GM19397 (cell line): Measurements from ENCODE around the gene PLK5.

Experiments
- ATAC-seq: cut with Tn5 transposase; IDR thresholded peaks from one replicate; pipeline ENCODE4 v1.9.1; 2021; ENCODE audit warnings: mild to moderate bottlenecking, moderate library complexity; ENCODE audit not compliant: unreplicated experiment

The PLK5 gene

DNA sequence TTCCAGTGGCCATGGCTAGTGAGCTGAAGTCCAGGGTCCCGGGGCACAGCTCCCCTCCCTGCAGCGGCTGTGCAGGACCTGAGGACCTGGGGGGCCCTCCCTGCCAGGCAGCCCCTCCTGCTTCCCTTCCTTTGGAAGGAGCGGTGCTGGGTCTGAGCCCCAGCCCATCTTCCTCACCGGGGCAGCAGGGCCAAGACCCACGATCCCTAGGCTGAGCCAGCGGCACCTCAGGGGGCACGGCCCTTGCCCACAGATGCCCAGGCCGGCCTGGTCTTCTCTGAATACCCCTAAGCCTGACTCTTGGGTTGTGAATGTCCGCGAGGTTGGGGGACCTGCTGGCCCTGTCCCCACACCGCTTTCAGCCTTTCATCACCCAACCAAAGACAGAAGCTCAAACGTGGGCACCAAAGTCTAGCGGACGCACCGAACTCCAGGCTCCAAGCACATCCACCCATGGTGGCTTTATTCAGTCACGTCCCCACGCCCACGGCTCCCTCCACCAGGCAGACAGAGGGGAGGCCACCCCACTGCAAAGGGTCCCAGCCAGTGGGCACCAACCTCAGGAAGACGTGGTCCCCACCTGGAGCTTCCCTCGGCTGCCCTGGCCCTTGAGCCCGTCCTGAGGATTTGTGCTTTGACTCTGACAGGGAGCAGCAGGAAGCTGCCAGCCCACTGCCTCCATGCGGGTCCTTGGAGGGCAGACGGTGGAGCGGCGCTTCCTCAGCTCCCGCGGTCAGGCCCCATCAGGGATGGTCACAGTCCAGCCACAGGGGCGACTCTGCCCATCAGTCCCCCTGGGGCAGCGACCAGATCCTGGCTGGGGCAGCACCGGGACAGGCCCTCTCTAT, 52.6 kb downstream of the PLK5 start:
- ATAC-seq, result no peak

DNA sequence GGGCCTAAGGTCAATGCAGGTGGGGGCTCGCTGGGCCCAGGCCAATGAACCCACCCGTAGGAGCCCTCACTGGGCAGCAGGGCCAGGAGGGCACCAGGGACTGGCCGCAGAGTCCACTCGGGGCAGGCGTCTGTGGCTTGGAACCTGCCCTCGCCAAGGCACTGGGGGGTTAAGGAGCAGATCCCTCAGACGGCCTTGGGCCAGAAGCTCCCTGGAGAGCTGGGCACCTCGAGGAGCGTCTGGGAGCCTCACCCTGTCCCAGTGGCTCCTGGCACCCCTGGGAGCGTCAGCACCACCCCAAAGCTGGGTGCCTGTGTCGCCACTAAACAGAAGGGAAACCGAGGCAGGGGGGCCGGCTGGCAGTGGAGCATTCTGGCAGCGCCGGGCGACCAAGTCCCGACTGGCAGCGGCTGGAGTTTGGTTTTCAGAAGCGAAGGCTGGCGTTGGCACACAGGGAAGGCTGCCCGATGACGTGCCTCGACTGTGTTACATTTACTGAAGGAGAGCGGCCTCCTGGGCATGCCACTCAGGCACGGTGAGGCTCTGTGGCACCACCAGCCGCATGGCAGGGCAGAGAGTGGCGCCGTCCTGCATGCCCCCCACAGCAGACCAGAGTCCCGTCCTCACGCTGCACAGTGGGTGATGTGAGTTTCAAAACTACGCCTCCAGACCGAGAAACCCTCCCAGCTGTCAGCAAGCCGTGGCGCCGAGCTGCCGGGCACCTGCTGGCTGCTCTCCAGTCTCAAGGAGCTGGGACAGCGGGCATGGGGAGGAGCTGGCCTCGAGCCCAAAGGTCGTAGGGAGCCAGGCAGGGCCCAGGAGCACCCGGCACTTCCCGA, 53.4 kb downstream of the PLK5 start:
- ATAC-seq, result no peak

DNA sequence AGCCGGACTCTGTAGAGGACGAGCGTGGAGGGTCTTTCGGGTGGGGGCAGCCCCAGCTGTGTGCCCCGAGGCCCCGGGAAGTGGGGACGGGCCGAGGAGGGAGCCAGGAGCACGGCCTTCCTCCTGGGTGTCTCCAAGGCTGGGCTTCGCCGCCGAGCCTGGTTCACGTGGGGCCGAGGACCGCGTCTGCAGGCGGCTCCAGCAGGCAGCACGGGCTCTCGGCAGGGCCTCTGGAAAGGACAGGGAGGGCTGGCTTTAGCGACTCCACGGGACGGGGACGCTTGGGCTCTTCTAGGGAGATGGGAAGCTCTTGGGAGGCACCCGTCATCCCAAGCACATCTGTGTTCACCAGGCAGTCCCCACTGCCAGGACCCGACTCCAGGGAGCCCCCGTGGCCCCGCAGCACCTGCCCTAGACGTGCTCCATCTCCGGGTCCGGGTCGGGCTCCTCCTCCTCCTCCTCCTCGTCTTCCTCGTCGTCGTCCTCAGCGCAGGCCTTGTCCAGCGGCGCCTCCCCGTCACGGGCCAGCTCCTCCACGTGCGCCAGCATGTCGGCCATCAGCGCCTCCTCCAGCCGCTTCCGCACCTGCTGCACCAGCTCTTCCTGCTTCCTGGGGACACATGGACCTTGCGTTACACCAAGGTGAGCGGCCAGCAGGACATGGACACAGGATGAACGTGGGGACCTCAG, 54.2 kb downstream of the PLK5 start:
- ATAC-seq, result no peak

DNA sequence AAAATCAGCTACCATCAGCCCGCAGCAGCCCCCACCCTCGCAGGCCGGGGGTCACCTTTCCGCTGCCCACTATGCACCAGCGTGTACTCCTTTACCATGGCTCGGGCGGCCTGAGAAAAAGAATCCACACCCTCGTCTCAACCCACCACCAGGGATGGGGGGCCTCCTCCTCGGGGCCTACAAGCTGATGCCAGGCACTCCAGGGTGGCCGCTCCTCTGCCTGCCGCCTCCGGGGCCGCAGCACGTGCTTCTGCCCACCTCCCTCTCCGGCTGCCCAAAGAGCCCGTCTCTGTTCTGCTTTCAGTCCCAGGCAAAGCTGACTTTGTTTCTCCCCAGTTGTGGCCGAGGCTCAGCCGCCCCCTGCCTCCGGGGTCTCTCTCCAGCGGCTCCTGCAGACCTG, 55.3 kb downstream of the PLK5 start:
- ATAC-seq, result no peak

DNA sequence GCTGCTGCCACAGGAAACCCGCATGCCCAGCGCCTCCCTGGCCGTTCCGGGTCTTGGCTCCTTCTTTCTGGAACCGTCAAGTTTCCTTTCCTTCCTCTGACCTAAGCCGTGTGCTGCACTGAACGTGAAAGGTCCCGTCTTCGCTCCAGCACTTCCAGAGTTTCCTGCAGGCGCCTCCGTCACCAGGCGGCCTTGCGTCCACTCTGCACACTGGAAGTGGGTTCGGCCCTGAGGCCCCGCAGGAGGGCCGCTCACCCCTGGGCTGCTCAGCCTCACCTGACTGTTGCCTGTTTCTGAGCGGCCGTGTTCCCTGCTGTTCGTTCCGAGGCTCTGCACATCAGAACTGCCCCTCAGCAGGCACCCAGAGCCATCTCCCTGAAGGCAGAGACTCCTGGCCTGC, 56.5 kb downstream of the PLK5 start:
- ATAC-seq, result no peak

DNA sequence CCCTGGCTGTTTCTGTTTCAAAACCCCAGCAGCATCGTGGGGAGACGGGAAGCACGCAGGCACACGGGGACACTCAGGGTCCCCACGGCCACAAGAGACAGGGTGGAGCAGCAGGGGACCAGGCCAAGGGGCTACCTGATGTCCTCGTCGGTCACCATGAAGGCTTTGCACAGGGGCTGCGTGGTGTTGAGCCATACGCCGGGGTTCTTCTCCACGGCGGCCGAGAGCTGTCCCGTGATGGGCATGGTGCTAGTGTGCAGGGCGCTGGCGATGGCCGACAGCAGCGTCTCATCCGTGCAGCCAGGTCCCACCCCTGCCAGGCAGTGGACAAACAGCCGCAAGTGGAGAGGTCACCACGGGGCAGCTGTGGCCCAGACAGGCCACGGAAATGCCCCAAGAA, 57.1 kb downstream of the PLK5 start:
- ATAC-seq, result no peak

DNA sequence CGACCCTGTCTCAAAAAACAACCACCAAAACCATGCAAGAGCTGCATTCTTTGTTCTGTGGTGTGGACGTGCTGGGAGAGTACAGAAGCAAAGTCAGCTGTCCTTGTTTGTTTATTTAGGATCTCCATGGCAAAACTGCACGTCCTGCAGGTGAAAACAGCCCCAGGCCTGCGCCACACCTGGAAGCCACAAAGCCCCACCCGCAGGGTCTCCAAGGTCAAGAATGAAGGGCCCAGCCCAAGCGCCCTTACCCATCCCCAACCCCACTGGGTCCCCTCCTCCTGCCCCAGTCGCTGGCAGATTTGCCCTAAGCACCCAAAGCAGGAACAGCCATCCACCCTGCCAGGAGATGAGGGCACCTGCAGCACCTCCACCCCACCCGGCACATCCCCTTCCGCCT, 58.3 kb downstream of the PLK5 start:
- no peak for ATAC-seq

DNA sequence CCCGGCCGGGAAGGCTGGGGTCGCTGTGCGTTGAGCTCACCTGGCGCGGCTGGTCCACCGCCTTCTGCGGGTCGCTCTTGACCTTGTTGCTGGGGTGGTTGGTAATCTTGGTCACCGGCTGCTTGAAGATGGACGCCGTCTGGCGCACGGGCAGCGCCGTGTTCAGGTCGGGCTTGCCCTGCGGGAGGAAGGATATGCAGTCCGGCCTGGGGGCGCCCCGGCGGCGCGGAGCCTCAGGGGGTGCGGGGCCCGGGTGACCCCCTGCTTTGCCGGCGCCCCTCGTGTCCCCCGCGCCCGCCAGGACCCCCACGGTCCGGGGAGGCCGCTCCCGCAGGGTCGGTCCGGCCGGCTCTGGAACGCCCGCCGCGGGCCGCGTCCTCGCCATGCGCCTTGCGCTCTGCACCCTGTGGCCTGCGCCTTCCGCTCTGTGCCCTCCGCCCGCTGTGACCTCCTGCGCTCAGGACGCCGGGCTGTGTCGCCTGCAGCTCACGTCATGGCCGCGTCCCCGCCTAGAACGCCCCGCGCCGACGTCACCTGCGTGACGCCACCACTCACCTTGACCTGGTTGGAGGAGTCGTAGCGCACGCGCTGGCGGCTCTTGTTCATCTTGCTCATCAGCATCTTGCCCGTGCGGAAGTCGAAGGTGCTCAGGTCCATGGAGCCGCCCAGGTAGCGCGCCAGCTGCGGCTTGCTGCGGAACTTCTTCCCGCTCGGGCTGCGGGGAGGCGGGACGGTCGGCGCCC, 60.8 kb downstream of the PLK5 start:
- ATAC-seq, result no peak

DNA sequence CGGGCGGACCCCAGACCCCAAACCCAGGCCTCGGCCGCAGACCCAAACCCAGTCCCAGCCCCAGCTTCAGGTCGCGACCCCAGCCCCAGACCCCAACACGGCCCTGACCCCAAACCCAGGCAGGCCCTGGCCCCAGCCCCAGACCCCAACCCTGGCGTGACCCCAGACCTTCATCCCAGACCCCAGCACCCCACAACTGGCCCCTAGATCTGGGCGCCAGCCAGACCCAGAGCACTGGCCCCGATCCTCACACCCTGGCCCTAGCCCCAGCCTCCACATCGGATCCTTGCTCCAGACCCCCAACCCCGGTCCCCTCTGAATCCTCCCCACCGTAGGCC, 61.3 kb downstream of the PLK5 start:
- no peak for ATAC-seq
